Activated CD4-positive, alpha-beta T cell treated with anti-CD3 and anti-CD28 coated beads, Interleukin-2, amount 50 U/mL, for 48 hours (primary cell): Measurements from ENCODE around the gene MIER2.

Experiments
- DNase-seq, 2 experiments: peaks; one replicate each; pipeline ENCODE4 v3.0.0-alpha.2; 2020

Gene MIER2

DNA sequence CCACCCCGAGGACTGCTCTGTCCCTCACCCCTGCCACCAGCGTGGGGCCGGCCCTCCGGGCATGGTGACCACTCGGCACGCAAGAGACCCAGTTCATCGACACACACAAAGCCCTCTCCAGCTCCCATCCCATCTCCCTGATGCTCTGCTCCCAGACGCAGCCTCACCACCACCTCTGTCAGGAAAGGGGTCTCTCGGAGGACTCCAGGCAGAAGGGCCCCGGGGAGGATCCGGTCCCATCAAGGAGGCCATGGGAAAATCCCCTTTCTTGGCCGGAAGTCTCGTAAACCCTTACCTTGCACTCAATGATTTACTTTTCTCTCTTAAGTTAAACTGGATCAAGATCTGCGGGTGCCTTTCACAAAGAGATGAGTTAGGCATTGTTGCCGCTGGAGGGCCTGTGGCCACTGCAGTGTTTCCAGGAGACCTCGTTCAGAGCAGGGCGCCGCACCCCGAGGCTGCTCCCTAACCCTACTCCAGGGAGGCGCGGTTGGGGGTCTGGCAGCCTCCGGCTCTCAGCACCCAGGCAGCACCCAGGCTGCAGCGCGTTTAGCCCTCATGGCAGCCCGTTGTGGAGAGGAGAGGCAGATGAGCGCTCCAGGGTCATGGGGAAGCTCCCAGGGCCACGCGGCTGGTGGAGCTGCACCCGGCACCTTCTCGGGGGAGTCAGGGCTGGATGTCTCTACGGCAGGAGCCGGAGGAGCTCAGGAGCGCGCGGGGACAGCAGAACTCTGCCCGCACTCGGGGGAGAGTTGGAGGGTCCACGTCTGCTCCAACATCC lies 33.4 kb upstream of the MIER2 start:
- DNase-seq, result no peak

DNA sequence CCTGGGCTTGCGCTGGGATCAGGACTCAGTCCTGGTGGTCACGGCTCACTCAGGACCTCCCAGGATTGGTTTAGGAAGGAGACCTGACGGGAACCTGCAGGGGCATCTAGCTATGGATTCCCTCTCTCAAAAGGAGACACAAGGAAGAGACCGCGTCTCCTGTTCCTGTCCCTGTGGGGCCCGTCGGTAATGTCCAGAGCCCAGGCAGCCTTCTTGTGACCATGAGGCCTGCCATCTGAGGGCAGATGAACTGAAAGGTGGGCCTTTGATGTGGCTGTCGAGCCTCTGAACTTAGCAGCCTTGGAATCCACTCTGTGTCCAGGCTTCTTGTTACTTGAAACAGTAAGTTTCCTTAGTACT lies 31.5 kb upstream of the MIER2 start:
- DNase-seq, result no peak

DNA sequence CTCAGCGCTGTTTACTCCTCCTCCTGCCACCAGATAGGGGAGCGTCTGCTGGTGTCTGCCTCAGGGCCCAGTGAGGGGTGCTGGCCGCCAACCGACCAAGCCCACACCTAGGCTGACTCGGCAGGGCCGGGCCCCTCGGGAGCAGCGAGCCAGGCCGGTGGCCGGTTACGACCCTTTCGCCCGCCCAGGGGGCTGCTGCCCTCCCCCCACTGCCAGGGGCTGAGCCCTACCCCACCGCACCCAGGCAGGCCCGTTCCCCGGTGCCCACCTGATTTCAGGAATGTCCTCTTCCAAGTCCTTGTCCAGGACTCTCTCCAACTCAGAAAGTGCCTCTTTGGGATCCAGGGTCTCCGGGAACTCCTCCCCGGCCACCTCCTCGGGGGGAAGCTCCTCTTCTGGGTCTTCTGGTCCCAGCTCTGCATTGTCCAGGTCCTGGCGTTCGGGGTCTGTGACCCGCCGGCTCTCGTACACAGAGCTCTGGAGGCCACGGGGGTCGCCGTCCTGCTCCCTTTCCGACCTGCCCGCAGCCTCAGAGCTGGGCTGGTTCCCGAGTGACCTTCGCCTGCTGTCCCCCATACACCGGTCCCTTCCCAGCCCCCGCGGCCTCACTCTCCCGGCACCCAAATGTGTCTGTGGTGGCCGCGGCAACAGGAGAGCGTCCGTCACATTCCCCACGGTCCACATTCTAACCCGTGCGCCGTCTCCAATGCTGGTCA lies 31.0 kb upstream of the MIER2 start:
- DNase-seq, result no peak

DNA sequence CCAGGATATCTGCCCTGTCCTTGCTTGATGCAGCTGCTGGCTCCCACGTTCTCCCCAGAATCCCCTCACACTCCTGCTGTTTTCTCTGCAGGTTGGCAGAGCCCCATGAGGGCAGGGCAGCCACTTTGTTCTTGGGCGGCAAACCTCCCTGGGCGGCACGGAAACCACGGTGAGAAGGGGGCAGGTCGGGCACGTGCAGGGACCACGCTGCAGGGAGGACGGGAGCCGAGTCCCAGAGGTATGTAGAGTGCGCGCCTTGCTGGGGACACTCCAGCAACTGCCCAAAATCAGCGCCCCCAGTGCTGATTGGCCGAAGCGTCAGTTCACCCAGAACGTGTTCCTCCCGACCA lies 30.3 kb upstream of the MIER2 start:
- DNase-seq, result no peak

DNA sequence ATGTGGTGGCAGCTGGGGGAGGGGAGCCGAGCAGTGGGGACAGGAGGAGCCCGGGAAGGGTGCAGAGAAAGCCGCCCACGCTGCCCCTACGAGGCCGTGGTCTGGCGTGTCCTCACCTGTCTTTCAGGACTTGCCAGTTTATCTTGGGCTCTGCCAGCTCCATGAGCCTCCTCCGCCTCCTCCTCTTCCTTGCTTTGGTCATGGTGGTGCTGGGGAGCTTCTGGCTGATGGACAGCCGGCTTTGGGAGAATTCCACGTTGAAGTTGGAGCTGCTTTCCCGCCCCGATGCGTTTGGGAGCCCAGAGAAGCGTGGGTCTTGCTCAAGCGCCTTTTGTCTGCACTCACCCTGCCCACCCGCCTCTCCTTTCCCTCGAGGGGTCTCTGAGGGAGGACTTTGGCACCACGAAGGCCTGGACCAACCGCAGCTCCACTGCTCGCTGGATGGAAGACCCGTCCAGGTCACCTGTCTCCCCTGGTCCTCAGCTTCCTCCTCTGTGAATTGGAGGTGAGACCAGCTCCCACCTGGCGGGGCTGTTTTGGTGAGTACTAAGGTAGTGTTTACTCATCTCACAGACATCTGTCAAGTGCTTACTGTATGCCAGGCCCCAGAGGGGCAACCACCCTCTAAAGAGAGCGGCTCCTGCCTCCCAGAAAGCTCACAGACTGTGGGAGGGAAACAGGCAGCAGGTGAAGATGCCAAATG lies 29.7 kb upstream of the MIER2 start:
- no peak for DNase-seq

DNA sequence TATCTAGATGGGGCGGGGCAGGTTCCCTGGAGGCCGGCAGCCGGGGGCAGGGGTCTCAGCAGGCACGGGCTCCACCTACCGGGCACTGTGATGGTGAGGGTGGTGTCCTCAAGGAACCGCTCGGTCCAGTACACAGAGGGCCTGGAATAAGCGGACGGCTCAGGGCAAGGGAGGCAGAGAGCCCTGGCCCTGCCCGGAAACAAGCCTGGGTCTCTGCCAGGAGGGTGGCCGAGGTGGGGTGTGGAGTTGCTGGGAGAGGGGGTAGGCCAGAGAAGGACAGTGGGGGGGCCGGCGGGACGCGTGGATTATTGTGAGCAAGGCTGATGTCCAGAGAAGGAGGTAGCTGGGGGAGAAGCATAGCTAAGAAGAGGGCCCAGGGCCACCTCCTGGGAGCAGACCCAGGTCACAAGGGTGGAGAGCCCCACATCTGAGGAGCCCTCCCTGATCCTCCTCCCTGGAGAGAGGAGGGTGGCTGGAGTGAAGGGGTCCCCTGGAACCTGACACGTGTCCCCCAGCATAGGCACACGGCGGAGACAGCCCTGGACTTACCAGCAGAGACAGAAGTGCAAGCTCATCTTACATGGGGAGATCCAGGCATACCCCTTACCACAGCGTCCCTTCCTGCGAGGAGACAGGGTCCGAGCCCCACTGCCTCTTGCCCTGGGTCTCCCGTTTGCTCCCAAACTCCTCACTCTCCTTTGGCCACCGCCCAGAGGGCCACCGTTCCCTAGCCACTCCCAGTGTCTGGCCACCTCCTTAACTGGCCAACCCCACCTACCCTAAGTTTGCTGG lies 29.0 kb upstream of the MIER2 start:
- no peak for DNase-seq

DNA sequence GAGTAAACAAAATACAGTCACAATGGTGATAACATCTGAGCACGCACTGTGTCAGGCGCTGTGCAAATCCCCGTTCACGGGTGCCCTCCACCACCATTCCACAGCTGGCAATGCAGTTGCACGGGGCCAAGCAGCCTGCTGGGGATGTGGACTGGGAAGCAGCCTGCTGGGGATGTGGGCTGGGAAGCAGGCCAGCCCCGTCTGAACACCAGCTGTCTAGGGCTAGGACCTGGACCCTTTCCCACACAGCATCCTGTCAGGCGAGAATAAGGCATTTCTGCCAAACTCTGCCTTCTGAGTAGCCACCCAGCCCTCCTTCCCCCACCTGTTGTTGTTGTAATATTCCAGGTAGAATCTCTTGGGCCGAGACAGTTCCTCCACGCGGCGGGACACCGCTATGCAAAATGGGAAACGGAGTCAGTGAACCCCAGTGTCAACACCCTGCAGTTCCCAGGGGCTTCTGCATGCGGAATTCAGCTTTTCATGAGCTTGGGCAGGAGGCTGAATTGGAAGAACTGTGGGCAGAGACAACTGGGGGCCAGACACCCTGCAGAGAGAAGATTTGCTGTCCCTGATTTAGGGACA lies 27.8 kb upstream of the MIER2 start:
- no peak for DNase-seq

DNA sequence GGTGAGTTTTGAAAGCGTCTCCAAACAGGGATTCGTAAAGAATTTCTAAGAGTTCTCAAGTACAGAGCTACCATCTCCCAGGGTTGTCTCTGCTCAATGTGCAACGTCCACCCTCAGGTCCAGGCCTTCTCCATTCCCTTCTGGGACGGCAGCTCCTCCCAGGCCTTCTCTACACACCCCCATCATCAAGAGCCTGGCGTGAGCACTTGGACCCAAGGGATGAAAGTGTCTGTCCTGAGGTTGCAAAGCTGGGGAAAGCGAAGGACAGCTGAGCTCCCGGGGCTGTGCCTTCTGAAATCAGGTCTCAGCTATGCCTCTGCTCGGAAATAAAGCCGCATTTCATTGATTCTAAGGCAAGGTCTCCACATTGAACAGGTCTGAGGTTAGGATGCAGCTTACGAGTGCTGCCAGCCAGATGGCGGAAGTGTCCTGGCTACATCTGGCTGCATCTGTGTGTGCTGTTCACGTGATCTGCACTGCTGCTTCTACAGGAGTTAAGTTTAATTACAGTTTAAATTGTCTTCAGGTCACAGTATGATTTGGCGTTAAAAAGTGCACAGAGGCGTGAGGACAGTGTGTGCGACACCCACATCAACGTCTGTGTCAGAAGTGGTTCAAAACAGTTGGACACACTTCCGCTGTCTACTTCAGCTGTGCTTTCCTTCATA lies 27.0 kb upstream of the MIER2 start:
- DNase-seq, result no peak

DNA sequence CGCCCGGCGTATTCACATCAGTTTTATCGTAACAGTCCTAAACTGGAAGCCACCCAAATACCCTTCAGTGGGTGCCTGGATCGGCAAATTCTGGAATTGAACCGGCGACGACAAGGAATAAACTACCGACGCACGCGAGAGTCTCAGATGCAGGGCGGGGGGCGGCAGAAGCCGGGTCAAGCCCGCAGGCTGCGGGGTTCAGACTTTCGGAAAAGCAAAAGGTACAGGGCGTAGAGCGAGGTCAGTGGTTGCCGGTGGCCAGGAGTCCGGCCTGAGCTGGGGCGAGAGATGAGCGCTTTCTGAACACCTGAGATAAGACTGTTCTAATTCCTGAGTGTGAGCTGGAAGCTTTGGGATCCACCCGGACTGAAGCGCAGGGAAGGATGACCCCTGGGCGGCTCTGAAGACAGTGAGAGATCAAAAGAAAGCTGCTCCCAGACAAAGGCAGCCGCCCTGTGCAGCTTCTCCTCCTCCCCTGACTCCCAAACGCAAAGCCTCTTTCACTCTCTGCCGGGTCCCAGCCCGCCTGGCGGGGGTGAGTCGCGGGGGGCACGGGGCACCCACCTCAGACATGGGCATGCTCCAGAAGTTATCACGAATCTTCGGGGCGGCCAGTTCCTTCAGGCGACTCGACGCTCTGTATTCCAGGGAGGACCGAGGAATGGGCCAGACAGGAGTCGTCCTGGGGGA lies 26.2 kb upstream of the MIER2 start:
- no peak for DNase-seq

DNA sequence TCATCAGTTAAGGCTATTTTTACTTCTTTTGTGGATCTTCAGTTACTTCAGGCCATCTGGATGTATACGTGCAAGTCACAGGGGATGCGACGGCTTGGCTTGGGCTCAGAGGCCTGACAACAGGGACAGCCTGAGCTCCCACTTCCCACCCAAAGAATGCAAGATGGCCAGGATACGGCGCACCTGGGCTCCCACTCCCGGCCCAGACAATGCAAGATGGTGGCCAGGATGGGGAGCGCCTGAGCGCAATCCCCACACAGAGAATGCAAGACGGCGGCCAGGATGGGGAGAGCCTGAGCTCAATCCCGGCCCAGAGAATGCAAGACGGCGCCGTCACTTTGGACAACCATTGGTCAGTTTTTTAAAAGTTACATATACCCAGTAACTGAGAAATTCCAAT lies 25.3 kb upstream of the MIER2 start:
- DNase-seq, result no peak

DNA sequence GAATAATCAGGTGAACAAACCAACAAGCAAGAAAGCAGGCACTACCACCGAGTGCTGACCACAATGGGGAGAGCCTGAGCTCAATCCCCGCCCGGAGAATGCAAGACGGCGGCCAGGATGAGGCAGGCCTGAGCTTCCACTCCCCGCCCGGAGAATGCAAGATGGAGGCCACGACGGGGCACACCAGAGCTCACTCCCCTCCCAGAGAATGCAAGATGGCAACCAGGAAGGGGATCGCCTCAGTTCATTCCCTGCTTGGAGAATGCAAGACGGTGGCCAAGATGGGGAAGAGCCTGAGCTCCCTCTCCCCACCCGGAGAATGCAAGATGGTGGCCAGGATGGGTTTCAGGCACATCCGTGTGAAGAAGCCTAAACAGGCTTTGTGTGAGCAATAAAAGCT lies 24.7 kb upstream of the MIER2 start:
- no peak for DNase-seq

DNA sequence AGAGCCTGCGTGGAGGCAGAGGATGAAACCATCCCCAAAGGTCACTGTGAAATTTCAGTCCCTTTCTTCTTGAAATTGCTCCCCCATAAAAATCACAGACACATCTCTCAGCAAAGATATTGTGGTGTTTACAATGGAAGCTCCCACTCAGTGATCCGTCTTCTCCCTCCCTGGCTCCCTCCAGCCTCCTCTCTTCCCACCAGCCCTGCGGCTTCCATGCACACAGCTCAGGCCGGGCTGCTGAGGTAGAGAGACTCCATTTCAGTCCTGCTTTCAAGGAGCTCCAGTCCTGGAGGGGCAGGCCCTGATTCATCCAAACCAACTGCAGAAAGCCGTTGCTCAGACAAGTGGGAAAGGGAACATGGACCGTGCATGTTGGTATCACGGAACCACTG lies 24.0 kb upstream of the MIER2 start:
- no peak for DNase-seq

DNA sequence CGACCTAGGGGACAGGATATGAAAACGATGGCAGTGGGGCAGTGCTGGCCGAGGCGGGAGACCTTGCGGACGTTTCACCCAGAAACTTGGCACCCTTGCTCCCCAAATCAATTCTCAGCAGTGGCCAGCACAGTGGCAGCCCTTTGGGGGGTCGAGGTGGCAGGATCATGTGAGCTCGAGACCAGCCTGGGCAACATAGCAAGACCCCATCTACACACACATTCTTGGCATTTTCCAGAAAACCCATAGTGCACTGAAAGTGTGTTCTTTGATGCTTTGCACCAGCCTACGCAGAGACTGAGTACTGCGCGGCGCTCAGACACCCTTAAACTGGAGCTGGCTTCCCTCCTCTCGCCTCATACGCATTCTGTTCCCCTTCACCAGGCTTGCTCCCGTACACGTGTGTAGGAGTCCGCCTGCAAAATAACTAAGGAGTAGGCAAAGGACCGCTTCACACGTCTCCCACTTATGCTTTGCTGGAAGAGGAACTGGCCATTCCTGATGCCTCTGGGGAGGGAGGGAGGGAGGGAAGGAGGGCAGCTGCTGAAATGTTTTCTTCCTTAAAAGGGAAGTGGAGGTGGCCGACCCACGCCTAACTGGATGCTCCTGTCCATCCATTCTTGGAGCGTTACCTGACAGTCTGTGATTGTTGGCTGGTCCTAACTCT lies 23.5 kb upstream of the MIER2 start:
- DNase-seq, result no peak

DNA sequence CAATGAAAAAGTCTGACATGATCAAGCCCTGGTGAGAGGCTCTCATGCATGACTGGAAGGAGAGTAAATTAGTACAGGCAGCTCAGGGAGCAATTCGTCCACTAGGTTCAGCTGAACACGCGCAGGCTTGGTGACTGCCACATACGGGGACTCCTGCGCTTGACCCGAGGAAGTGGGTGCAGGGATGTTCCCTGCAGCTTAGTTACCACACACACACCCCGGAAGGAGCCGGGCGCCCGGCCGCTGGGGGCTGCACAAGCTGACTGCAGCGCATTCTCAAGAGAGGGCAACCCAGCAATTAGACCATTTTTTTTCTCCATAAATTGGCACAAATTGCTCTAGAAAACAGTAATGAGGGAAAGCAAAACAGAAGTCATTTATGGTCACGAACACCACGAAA lies 23.0 kb upstream of the MIER2 start:
- no peak for DNase-seq

DNA sequence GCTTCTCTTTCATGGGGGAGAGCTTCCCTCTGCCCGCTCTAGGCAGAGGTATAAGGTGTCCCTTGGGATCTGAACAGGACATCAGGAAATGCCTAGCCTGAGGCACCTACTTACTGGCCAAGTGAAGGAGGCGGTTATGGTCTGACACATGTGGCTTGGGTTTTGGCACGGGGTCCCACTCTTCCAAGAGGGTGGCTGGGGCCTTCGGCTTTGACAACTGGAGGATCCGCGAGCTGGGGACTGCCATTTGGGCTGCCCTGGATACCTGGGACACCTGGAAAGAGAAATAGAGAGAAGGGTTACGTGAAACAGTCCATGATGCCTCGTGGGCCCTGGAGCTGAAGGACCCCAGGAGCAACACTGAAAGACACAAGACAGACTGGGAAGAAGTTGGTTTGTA lies 22.4 kb upstream of the MIER2 start:
- no peak for DNase-seq

DNA sequence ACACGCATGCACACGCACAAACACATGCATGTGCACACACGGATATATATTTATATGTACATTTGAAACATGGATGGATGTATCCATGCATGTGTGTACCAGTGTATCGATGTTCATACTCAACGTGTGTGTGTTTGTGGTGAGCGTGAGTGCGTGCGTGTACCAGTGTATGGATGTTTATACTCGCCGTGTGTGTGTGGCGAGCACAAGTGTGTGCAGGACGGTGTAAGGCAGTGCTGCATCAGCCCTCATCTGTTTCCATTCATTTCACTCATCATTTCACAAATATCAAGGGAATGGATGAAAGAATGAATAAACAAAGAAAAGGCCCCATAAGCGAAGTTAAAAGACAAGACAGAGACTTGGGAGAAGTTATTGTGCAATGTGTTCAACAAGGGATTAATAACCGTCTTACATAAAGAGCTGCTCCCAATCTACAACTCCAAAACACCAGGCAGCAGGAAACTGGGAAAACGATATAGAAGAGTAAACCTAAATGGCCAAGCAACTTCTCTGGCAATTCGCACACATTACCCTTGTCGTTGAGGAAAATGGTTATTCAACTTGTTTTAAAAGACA lies 21.7 kb upstream of the MIER2 start:
- no peak for DNase-seq

DNA sequence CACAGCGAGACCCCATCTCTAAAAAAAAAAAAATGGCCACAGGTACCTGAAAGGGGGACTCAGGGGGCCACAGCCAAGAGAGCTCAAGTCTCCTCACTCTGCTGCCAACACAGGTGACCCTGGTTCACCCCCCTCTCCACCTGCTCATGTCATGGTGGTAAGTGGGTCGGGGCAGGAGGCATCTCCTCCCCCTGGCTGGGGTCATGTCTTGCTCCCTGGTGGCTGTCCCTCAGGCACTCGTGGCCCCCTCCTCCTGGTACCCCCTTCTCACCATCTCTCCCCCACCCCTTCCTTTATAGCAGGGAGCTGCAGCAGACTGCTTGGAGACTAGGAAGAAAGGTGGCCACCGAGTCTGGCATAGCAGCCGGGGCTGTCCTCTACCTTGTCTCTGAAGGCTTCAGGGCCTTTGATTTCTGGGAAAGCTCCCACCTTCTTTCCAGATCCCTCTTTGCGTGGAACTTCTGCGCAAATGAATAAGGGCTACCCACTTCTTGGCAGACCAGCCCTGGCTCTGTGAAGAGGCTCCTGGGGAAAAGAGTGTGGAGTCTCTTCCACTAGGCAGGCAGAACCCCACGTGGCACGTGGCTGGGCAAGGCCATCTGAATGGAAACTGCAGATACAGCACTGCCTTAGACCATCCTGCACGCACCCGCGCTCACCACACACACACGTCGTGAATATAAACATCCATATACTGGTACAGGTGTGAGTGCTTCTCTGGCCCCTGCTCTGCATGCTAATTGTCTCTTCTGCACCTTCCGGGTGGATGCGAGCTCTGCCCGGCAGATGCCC lies 20.1 kb upstream of the MIER2 start:
- no peak for DNase-seq

DNA sequence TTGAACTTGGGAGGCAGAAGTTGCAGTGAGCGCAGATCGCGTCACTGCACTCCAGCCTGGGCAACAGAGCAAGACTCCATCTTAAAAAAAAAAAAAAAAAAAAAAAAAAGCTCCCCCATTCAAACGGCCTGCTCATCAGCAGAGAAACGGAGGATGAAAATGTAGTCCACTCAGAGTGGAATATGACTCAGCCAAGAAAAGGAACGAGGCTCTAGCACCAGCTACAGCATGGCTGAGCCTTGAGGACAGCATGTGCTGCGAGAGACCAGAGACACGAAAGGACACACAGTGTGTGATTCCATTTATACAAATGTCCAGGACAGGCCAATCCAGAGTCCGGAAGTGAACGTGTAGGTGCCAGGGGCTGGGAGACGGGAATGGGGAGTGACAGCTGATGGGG lies 18.1 kb upstream of the MIER2 start:
- no peak for DNase-seq

DNA sequence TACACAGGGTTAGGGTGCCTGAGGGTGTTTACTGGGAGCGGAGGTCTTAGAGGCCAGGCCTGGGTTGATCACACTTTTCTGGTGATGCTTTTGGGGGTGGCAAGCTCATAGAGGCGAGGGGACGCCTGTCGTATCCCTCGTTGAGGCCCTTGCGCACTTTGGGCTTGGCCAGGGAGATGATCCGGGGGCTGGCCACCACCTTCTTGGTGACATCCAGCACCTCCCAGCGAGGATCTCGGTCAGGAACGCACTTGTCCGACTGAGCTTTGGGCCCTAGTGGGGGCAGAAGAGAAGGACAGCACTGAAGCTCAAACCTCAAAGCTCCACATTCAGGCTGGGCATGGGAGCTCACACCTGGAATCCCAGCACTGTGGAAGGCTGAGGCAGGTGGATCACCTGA lies 17.6 kb upstream of the MIER2 start:
- DNase-seq, result no peak

DNA sequence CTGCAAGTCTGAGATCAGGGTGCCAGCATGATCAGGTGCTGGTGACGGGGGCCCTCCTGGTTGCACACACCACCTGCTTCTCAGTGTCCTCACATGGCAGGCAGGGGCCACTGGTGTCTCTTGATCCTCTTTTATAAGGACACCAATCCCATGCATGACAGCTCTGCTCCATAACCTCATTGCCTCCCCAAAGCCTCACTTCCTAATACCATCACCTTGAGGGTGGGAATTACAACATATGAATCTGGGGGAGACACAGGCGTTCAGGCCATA lies 15.0 kb upstream of the MIER2 start:
- DNase-seq, result no peak
